H1 (cell line): ENCODE measurements around the gene RSU1. TPM values are rescaled to one million over a fixed set of nuclear protein-coding genes. Genes with fewer than 3 reads are reported as not detected.

Experiments used
- CTCF ChIA-PET: fragments of 300-600 bp; sonication (Branson Sonifier 250); formaldehyde crosslinking; loops from one replicate; lab custom pipeline; 2021; ENCODE audit not compliant: partially characterized antibody; lab: Charles Lee
- POLR2A ChIA-PET: fragments of 300-600 bp; sonication (Branson Sonifier 250); formaldehyde crosslinking; loops from one replicate; lab custom pipeline; 2021; ENCODE audit warnings: inconsistent platforms; ENCODE audit not compliant: partially characterized antibody; lab: Charles Lee
- DNase-seq, 2 experiments: peaks; one replicate each; pipeline versions ENCODE4 v3.0.0 to v3.0.0-alpha.2; 2010 to 2022; ENCODE audit warnings: low spot score in 2 of 2, low read depth in 1 of 2, mixed read lengths in 1 of 2
- FAIRE-seq: peaks from 2 replicates; lab custom pipeline; 2011; peaks lifted over from hg19 to GRCh38; lab: Jason Lieb, UNC
- H2AFZ ChIP-seq: 2 replicates; pipeline ENCODE4 v1.8.1; 2012; ENCODE audit warnings: low read length, inconsistent platforms
- H2AK5ac ChIP-seq: 2 replicates; pipeline ENCODE4 v1.6.1; 2013; ENCODE audit warnings: low read depth, low read length
- H2BK120ac ChIP-seq: replicated peaks from 2 replicates; pipeline ENCODE3; 2013; ENCODE audit warnings: low read depth, low read length, inconsistent platforms
- H2BK12ac ChIP-seq: 2 replicates; pipeline ENCODE4 v1.6.1; 2013; ENCODE audit warnings: low read depth, low read length
- H2BK15ac ChIP-seq: 2 replicates; pipeline ENCODE4 v1.6.1; 2013; ENCODE audit warnings: low read length
- H2BK20ac ChIP-seq: 2 replicates; pipeline ENCODE4 v1.6.1; 2013; ENCODE audit warnings: low read length
- H2BK5ac ChIP-seq: 2 replicates; pipeline ENCODE4 v1.6.1; 2013; ENCODE audit warnings: low read depth, low read length
- H3K14ac ChIP-seq: 2 replicates; pipeline ENCODE4 v1.6.1; 2013; ENCODE audit warnings: inconsistent platforms; ENCODE audit not compliant: insufficient read length
- H3K18ac ChIP-seq: 2 replicates; pipeline ENCODE4 v1.6.1; 2013; ENCODE audit warnings: low read length; ENCODE audit errors: extremely low read depth
- H3K23ac ChIP-seq: 2 replicates; pipeline ENCODE4 v1.6.1; 2013; ENCODE audit warnings: inconsistent platforms; ENCODE audit not compliant: insufficient read length
- H3K23me2 ChIP-seq: 2 replicates; pipeline ENCODE4 v1.6.1; 2013; ENCODE audit warnings: low read depth, low read length
- H3K27ac ChIP-seq: 2 replicates; pipeline ENCODE4 v1.6.1; 2011; ENCODE audit warnings: low read depth, low read length, inconsistent platforms
- H3K27me3 ChIP-seq, 4 experiments: replicated peaks in 1 of 4; 1 replicate in 1 of 4; 2 replicates in 3 of 4; pipeline versions ENCODE4 v1.6.1 to v1.8.1; 2011 to 2013; ENCODE audit warnings: low read length in 3 of 4, mild to moderate bottlenecking in 3 of 4, inconsistent platforms in 2 of 4, mixed read lengths in 2 of 4, moderate library complexity in 1 of 4; ENCODE audit not compliant: control insufficient read depth in 3 of 4, insufficient read depth in 3 of 4; ENCODE audit errors: extremely low read depth in 1 of 4
- H3K36me3 ChIP-seq, 4 experiments: 2 replicates each; pipeline versions ENCODE4 v1.6.1 to v1.8.1; 2011 to 2013; ENCODE audit warnings: mild to moderate bottlenecking in 4 of 4, low read length in 3 of 4, moderate library complexity in 2 of 4, control low read depth in 1 of 4, inconsistent platforms in 1 of 4; ENCODE audit not compliant: insufficient read depth in 4 of 4, control insufficient read depth in 2 of 4
- H3K4ac ChIP-seq: replicated peaks from 2 replicates; pipeline ENCODE3; 2013; ENCODE audit warnings: low read length, low read depth, mixed read lengths, inconsistent platforms; ENCODE audit not compliant: insufficient read length
- H3K4me1 ChIP-seq, 4 experiments: replicated peaks in 1 of 4; 1 replicate in 1 of 4; 2 replicates in 3 of 4; pipeline versions ENCODE4 v1.6.1 to v1.8.1; 2011 to 2013; ENCODE audit warnings: low read length in 3 of 4, inconsistent platforms in 2 of 4, mixed read lengths in 1 of 4; ENCODE audit not compliant: insufficient read depth in 4 of 4, control insufficient read depth in 3 of 4
- H3K4me2 ChIP-seq, 2 experiments: 2 replicates each; pipeline versions ENCODE4 v1.6.1 to v1.8.1; 2011 to 2013; ENCODE audit warnings: low read depth in 2 of 2, low read length in 2 of 2, control low read depth in 1 of 2, inconsistent platforms in 1 of 2, mild to moderate bottlenecking in 1 of 2; ENCODE audit not compliant: insufficient read depth in 1 of 2
- H3K4me3 ChIP-seq, 4 experiments: fragments of 200-600, 300-600 bp in 1 of 4; sonication (generic), shearing (Covaris generic), sonication (Bioruptor Twin) in 1 of 4; 2 replicates each; pipeline versions ENCODE4 v1.5.1 to v1.8.1; 2011 to 2016; ENCODE audit warnings: low read length in 4 of 4, low read depth in 3 of 4, control low read depth in 2 of 4, inconsistent platforms in 2 of 4, mild to moderate bottlenecking in 2 of 4, mixed read lengths in 1 of 4, moderate library complexity in 1 of 4; ENCODE audit not compliant: insufficient read depth in 2 of 4; ENCODE audit errors: extremely low read depth in 1 of 4
- H3K56ac ChIP-seq: replicated peaks from 2 replicates; pipeline ENCODE3; 2013; ENCODE audit warnings: low read depth, mild to moderate bottlenecking, mixed read lengths, low read length, inconsistent platforms; ENCODE audit not compliant: insufficient read length
- H3K79me1 ChIP-seq: 2 replicates; pipeline ENCODE4 v1.6.1; 2013; ENCODE audit warnings: low read depth, low read length, control low read depth
- H3K79me2 ChIP-seq, 2 experiments: 2 replicates each; pipeline versions ENCODE4 v1.6.1 to v1.8.1; 2012 to 2013; ENCODE audit warnings: low read length in 2 of 2, mild to moderate bottlenecking in 2 of 2, inconsistent platforms in 1 of 2; ENCODE audit not compliant: insufficient read depth in 2 of 2, control insufficient read depth in 1 of 2
- H3K9ac ChIP-seq, 4 experiments: replicated peaks in 1 of 4; 1 replicate in 1 of 4; 2 replicates in 3 of 4; pipeline versions ENCODE4 v1.6.1 to v1.8.1; 2011 to 2013; ENCODE audit warnings: low read depth in 3 of 4, low read length in 3 of 4, control low read depth in 2 of 4, mild to moderate bottlenecking in 2 of 4, moderate library complexity in 2 of 4, inconsistent platforms in 1 of 4; ENCODE audit errors: extremely low read depth in 1 of 4
- H3K9me3 ChIP-seq, 2 experiments: 2 replicates each; pipeline versions ENCODE4 v1.6.1 to v1.8.1; 2012 to 2013; ENCODE audit warnings: mild to moderate bottlenecking in 2 of 2, moderate library complexity in 2 of 2, control low read depth in 1 of 2, inconsistent platforms in 1 of 2, low read depth in 1 of 2, low read length in 1 of 2, mixed read lengths in 1 of 2; ENCODE audit not compliant: insufficient read depth in 2 of 2
- H4K20me1 ChIP-seq, 2 experiments: replicated peaks in 1 of 2; 2 replicates each; pipeline versions ENCODE3 to v1.8.1; 2011 to 2013; ENCODE audit warnings: inconsistent platforms in 2 of 2, low read length in 2 of 2, mild to moderate bottlenecking in 1 of 2; ENCODE audit not compliant: insufficient read depth in 2 of 2, control insufficient read depth in 1 of 2
- H4K5ac ChIP-seq: 2 replicates; pipeline ENCODE4 v1.6.1; 2013; ENCODE audit warnings: low read length, low read depth, mixed read lengths, inconsistent platforms; ENCODE audit not compliant: insufficient read length
- H4K8ac ChIP-seq: 2 replicates; pipeline ENCODE4 v1.8.0; 2013; ENCODE audit warnings: mild to moderate bottlenecking, moderate library complexity, low read length, inconsistent platforms; ENCODE audit not compliant: insufficient read depth; ENCODE audit errors: extremely low read depth
- H4K91ac ChIP-seq: replicated peaks from 2 replicates; pipeline ENCODE3; 2013; ENCODE audit warnings: low read length, mixed read lengths, inconsistent platforms; ENCODE audit not compliant: insufficient read length
- BCL11A ChIP-seq, 2 experiments: IDR thresholded peaks; one replicate each; pipeline ENCODE4 v1.6.1; 2011; ENCODE audit warnings: low read depth in 2 of 2, low read length in 2 of 2, mild to moderate bottlenecking in 2 of 2
- CBX5 ChIP-seq: fragments of 300-800, 300-1000 bp; sonication (generic); IDR thresholded peaks from 2 replicates; pipeline ENCODE4 v1.7.1; 2016; ENCODE audit warnings: antibody characterized with exemption, low read length, low read depth
- CEBPB ChIP-seq: IDR thresholded peaks from 2 replicates; pipeline ENCODE4 v1.6.1; 2012; ENCODE audit warnings: low read depth, low read length
- CHD1 ChIP-seq: IDR thresholded peaks from 2 replicates; pipeline ENCODE4 v1.6.1; 2012; ENCODE audit warnings: low read depth, low read length, improper control_type of control experiment
- CREB1 ChIP-seq: IDR thresholded peaks from 2 replicates; pipeline ENCODE4 v1.6.1; 2012; ENCODE audit warnings: inconsistent platforms
- JUND ChIP-seq: IDR thresholded peaks from 2 replicates; pipeline ENCODE4 v1.6.1; 2011; ENCODE audit warnings: mild to moderate bottlenecking, improper control_type of control experiment, low read length
- KDM1A ChIP-seq: fragments of 200-600, 300-600 bp; sonication (generic); IDR thresholded peaks from 2 replicates; pipeline ENCODE4 v1.7.1; 2016; ENCODE audit warnings: mild to moderate bottlenecking, low read length, borderline replicate concordance
- MAFK ChIP-seq: IDR thresholded peaks from 2 replicates; pipeline ENCODE4 v1.6.1; 2012; ENCODE audit warnings: low read depth, mild to moderate bottlenecking, improper control_type of control experiment, low read length
- NANOG ChIP-seq: IDR thresholded peaks from 2 replicates; pipeline ENCODE4 v1.6.1; 2011; ENCODE audit warnings: low read length, low read depth, mild to moderate bottlenecking, inconsistent platforms; ENCODE audit not compliant: insufficient read depth, poor library complexity, severe bottlenecking
- RAD21 ChIP-seq, 2 experiments: IDR thresholded peaks in 1 of 2; conservative IDR thresholded peaks in 1 of 2; 2 replicates each; pipeline ENCODE4 v1.6.1; 2011; ENCODE audit warnings: low read depth in 2 of 2, low read length in 2 of 2, improper control_type of control experiment in 1 of 2, inconsistent platforms in 1 of 2, mild to moderate bottlenecking in 1 of 2, moderate library complexity in 1 of 2
- RNF2 ChIP-seq: fragments of 200-900, 300-1000 bp; sonication (generic); IDR thresholded peaks from 2 replicates; pipeline ENCODE4 v1.7.1; 2016; ENCODE audit warnings: borderline replicate concordance, low read depth, mild to moderate bottlenecking, antibody characterized with exemption, low read length; ENCODE audit not compliant: poor library complexity, severe bottlenecking; ENCODE audit errors: missing control alignments
- SP4 ChIP-seq: IDR thresholded peaks from 2 replicates; pipeline ENCODE4 v1.6.1; 2012; ENCODE audit warnings: low read length, inconsistent platforms
- SUZ12 ChIP-seq: fragments of 200-600 bp; sonication (generic); IDR thresholded peaks from 2 replicates; pipeline ENCODE4 v1.6.1; 2012; ENCODE audit warnings: mild to moderate bottlenecking, inconsistent platforms, low read length, moderate library complexity, mixed read lengths
- whole genome bisulfite sequencing, 2 experiments: shearing (Covaris generic) in 1 of 2; methylation state at CpG; one replicate each; pipeline versions ENCODE4 v1.1.6 to v1.1.7; 2013 to 2015; ENCODE audit warnings: low lambda C conversion rate in 2 of 2, mixed read lengths in 2 of 2, inconsistent platforms in 1 of 2, low coverage in 1 of 2, missing lambda C conversion rate in 1 of 2; ENCODE audit not compliant: insufficient replicate concordance in 2 of 2, insufficient coverage in 1 of 2, insufficient read length in 1 of 2; ENCODE audit errors: extremely low coverage in 1 of 2, missing lambda C conversion rate in 1 of 2; 5-methylcytosine and 5-hydroxymethylcytosine counted together
- polyA plus RNA-seq, 7 experiments: library from polyadenylated mRNA; depleted of rRNA in 3 of 7; stranded (reverse) in 5 of 7; unstranded in 2 of 7; fragments of >200 nt in 5 of 7; fragments of 200-250 nt in 2 of 7; gene quantifications; 1 replicate in 5 of 7; 2 replicates in 1 of 7; 4 replicates in 1 of 7; pipeline versions ENCODE4 v1.2.1 to v1.2.3, GENCODE V29; 2011 to 2013; ENCODE audit warnings: missing spikeins in 2 of 7, mixed read lengths in 2 of 7
- total RNA-seq: library from RNA; stranded (reverse); fragmentation: NEBNext Ultra II Directional; extraction: Animal tissue kit (Norgen Biotek cat#: 25700); gene quantifications from 2 replicates; pipeline ENCODE4 v1.2.1, GENCODE V29; 2021

RSU1 gene
- total and polyA plus RNA-seq, 2 of the 8 experiments (the other 6 are each of a cell fraction or from before 2014, with no cell fraction given), result 50.0 to 68.2 TPM

DNA sequence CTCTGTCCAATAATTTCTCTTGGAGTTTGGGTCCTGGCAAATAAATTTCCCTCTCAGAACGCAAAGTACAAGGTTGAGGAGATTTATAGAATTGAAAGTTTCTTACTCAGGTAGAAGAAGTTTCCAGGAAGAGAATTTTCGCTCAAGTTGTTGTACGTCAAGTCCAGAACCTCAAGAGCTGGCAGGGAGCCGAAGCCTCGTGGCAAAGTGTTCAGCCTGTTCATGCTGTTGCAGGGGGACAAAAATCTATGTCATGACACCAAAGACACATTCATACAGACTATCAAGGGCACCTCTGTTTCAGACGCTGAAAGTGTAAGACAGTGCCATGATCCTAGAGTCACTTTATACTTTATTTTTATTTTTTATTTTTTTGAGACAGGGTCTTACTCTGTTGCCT lies 62.5 kb downstream of the RSU1 start:
- FAIRE-seq (no peak), DNase-seq (no peak)
- Histone ChIP-seq H3K4me2 (no peak overlapping the region), H3K23ac (no peak overlapping the region), H3K56ac (no peak overlapping the region), H3K79me1 (no peaks in the 10 kb centered on the region), H2AFZ (no peak overlapping the region), H3K23me2 (peaks cover 4% of the 10 kb centered on the region; the same call in 1 of the 2 replicates), H3K18ac (no peak overlapping the region), H2BK120ac (no peak overlapping the region), H3K4me1 (no peaks in the 10 kb centered on the region), H3K79me2 (no peaks in the 10 kb centered on the region), H3K9me3 (no peaks in the 10 kb centered on the region), H2BK15ac (no peak overlapping the region), H3K27me3 (no peaks in the 10 kb centered on the region), H3K27ac (no peak overlapping the region), H3K36me3 (peaks cover 0 to 6% (median 0%) of the 10 kb centered on the region in 4 experiments; a peak in 2 of 8 replicates), H4K91ac (no peak overlapping the region), H2BK5ac (no peak overlapping the region), H3K4ac (no peak overlapping the region), H2BK12ac (no peak overlapping the region), H3K9ac (no peak overlapping the region), H2BK20ac (no peak overlapping the region), H4K5ac (no peak overlapping the region), H2AK5ac (no peak overlapping the region), H3K14ac (no peak overlapping the region), H4K20me1 (peaks cover 0 to 2% of the 10 kb centered on the region in 2 experiments), H3K4me3 (no peak overlapping the region), H4K8ac (no peak overlapping the region)
- 86% methylated on average over 6 of the region's 6 CpGs; no CpG with 5 or more reads in 1 of the 2 experiments for WGBS, 2 experiments
- ChIA-PET POLR2A (no interaction called here), CTCF (no interaction called here)
- TF ChIP-seq CEBPB, result no peak
- no peak for TF ChIP-seq CBX5
- TF ChIP-seq RNF2, result no peak
- no peak for TF ChIP-seq JUND
- TF ChIP-seq BCL11A (IDR thresholded peaks at IDR 0.05; ENCODE audit: low read depth in 2 of 2, low read length in 2 of 2), result no peak
- TF ChIP-seq CREB1, result no peak
- TF ChIP-seq SP4, result no peak
- TF ChIP-seq NANOG, result no peak
- TF ChIP-seq KDM1A, result no peak
- no peak for TF ChIP-seq MAFK
- no peak for TF ChIP-seq CHD1
- no peak for TF ChIP-seq SUZ12
- TF ChIP-seq RAD21 (IDR thresholded peaks at IDR 0.05 in 1 of 2, conservative IDR thresholded peaks at IDR 0.05 in 1 of 2; ENCODE audit: low read depth in 2 of 2, low read length in 2 of 2), result no peak
